Activated CD4-positive, alpha-beta memory T cell treated with anti-CD3 and anti-CD28 coated beads, Interleukin-2, amount 10 ng/mL, durations not matched to agents 7 days and 5 days (primary cell): ENCODE data around the gene ITGBL1. TPM values are rescaled to one million over a fixed set of nuclear protein-coding genes. Genes with fewer than 3 reads are reported as not detected.

Experiments used
- CTCF ChIA-PET: fragments of 350-600 bp; sonication (Branson Sonifier 250); formaldehyde crosslinking; loops from one replicate; lab custom pipeline; 2021; ENCODE audit warnings: antibody characterized with exemption, inconsistent platforms; lab: Charles Lee
- POLR2A ChIA-PET: fragments of 350-600 bp; sonication (Branson Sonifier 250); formaldehyde crosslinking; loops from one replicate; lab custom pipeline; 2021; ENCODE audit warnings: antibody characterized with exemption; lab: Charles Lee
- DNase-seq: peaks from one replicate; pipeline ENCODE4 v3.0.0-alpha.2; 2020
- H3K27ac Mint-ChIP-seq: one replicate; pipeline ENCODE4 v1.8.0; 2021; ENCODE audit warnings: mild to moderate bottlenecking, mixed read lengths
- H3K27me3 Mint-ChIP-seq: one replicate; pipeline ENCODE4 v1.8.0; 2021; ENCODE audit warnings: mixed read lengths
- H3K36me3 Mint-ChIP-seq: one replicate; pipeline ENCODE4 v1.8.0; 2021; ENCODE audit warnings: low read depth, mixed read lengths
- H3K4me1 Mint-ChIP-seq: one replicate; pipeline ENCODE4 v1.8.0; 2021; ENCODE audit warnings: mixed read lengths
- H3K4me3 Mint-ChIP-seq: one replicate; pipeline ENCODE4 v1.8.0; 2021; ENCODE audit warnings: mild to moderate bottlenecking, mixed read lengths
- H3K9me3 Mint-ChIP-seq: one replicate; pipeline ENCODE4 v1.8.0; 2021; ENCODE audit warnings: mixed read lengths
- total RNA-seq, 2 experiments: library from RNA; stranded (reverse); gene quantifications; one replicate each; pipeline ENCODE4 v1.2.3, GENCODE V29; 2021

The ITGBL1 gene
- total RNA-seq, 2 experiments from 2014 or later = not detected

DNA sequence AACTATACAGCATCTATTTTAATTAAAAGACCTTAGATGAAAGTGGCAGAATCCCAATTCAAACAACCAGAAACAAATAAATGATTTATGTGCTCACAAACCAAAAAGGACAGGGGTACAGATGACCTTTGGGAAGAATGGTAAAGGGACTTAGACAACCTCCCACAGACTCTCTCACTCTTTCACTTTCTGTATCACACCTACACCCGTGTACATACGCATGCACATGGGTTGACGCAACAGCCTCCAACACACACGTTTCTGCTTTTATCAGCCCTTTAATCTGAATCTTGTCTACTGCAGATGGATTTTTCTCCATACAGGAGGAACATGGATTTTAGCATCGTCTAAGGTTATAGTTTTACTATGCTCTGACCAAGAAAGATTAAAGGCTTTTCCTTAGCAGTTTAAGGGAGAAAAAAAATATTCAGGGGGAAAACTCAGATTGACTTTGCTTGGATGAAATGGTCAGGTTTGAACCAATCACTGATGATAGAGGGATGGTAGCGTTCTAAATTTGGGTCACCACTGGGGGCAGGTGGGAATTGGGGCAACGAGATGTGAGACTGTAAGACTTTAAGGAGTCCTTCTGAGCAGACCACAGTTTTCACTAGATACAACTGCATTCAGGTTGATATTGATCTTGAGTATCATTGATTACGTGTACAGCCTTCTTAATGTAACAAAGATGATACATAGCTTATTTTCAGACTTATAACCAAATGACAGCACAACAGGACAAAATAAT lies 166.1 kb downstream of the ITGBL1 start:
- Mint-ChIP-seq H3K4me1 (peaks cover 9% of the 10 kb centered on the region), H3K27ac (no peak overlapping the region)

DNA sequence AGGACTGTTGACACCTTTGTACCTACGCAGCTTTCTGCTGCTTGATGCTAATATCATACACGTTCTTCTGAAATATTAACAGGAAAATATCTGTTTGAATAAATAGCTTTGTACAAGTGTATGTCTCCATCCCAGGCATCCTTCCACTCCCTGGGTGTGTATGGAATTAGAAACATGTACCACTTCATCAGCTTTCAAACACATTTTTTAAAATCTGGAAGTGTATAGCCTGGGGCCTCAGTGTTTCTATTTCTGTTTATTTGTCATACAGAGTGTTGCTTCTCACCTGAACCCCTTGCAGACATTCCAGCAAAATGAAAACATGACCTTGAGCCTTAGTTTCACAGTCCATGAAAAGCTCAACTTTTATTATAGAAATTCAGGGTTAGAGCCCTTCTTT lies 168.6 kb downstream of the ITGBL1 start:
- ChIA-PET POLR2A (no interaction called here), CTCF (no interaction called here)
- peaks cover 27% of the 10 kb centered on the region for H3K4me1 Mint-ChIP-seq
- H3K4me3 Mint-ChIP-seq = no peak overlapping the region
- DNase-seq = no peak
- H3K36me3 Mint-ChIP-seq = no peaks in the 10 kb centered on the region
- no peak overlapping the region for H3K27ac Mint-ChIP-seq
- H3K9me3 Mint-ChIP-seq = no peaks in the 10 kb centered on the region
- H3K27me3 Mint-ChIP-seq = peaks cover 3% of the 10 kb centered on the region

More for the DNA sequence above, 166.1 kb downstream of the ITGBL1 start:
- ChIA-PET CTCF (no interaction called here), POLR2A (no interaction called here)
- Mint-ChIP-seq H3K4me3 (no peak overlapping the region), H3K27me3 (peaks cover 3% of the 10 kb centered on the region), H3K36me3 (no peaks in the 10 kb centered on the region), H3K9me3 (no peaks in the 10 kb centered on the region)
- DNase-seq = peak; percentile 19

DNA sequence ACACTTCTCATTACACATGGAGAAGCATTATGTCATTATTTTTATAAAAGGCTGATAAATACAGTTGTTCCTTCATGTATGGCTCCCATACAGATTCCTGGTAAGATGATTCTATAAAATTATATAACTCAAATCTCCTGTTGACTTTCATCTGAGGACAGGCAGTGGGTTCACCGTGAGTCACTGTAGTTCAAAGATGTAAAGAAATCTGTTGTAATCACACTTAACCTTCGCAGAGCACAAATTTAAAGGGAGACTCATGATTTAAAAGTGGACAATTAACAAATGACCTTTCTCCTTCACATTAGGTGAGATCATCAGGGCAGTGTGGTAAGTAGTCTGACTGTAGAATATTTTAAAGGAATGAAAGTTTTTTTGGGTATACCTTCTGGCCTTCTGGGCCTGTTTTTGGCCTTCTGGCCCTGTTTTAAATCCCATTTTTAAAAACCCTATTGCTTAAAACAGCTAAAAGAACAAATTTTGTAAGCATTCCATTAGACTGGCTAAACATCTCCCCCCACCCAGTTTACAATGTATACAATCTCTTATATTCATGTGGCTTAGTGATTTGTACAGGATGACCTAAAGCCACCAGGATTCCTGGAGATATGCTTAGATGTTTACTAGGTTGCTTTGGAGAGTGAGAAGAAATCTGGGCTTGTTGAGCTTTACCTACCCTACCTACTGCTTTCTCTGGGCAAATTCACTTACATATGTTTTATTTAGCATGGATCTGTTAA lies 171.2 kb downstream of the ITGBL1 start:
- no peaks in the 10 kb centered on the region for H3K9me3 Mint-ChIP-seq
- H3K27ac Mint-ChIP-seq = no peak overlapping the region
- peaks cover 37% of the 10 kb centered on the region for H3K4me1 Mint-ChIP-seq
- ChIA-PET CTCF (no interaction called here), POLR2A (no interaction called here)
- DNase-seq = no peak
- no peak overlapping the region for H3K4me3 Mint-ChIP-seq
- H3K27me3 Mint-ChIP-seq = peaks cover 3% of the 10 kb centered on the region
- no peaks in the 10 kb centered on the region for H3K36me3 Mint-ChIP-seq

DNA sequence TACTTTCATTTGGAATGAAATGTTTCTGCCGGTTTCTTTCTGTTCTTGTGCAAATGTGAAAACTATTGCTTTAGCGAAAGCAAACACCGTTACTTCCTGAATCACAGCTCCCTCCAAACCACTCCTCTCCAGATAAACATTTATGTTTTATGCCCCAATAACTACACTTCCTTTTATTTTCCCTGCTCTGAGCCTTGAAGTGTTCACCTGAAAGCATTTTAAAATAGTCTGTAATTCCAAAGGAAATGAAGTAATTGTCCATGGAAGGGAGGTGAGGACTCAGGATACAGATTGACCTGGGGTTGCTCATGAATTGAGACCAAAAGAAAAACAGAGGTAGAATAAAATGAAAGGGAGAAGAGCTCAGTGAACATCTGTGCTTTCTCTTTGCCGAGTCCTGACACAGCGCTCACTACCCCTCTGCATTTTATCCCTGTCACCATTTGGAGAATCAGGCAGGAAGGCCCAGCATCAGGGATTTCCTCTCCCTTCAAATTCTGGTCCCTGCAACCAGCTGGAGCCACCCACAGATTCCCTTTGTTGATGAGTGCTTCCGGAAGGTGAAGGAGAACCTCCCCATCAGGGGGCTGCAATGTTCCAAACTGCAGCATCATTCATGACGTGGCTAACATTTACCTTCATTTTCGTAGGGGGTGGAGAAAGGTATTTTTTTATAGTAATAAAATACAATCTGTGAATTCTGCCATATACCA lies 171.9 kb downstream of the ITGBL1 start:
- CTCF ChIA-PET = no interaction called here
- Mint-ChIP-seq H3K27me3 (peaks cover 3% of the 10 kb centered on the region), H3K36me3 (no peaks in the 10 kb centered on the region), H3K4me3 (no peak overlapping the region), H3K9me3 (no peaks in the 10 kb centered on the region), H3K4me1 (peaks cover 34% of the 10 kb centered on the region), H3K27ac (no peak overlapping the region)
- POLR2A ChIA-PET = interaction anchor here (0.6 kb wide), 1 partner anchor 1554 kb away, joined by 3 read pairs; no protein-coding TSS in a partner anchor
- no peak for DNase-seq

DNA sequence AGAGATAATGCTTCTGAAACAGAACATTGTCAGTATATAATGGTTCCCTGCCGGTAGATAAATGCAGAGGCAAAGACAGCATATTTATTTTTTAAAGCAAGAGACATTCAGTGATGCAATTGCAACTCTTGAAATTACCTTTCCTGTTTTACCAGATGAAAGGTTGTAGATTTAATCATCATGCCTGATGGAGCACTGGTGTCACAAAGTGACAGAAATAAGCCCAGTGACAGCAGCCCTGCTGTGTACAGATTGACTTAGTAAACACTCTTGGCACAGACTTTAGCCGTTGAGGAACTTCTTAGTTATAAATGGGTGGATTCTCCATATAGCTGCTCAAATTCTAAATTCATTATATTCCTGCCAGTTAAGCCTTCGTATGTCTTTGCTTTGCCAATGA lies 172.5 kb downstream of the ITGBL1 start:
- ChIA-PET POLR2A (interaction anchor here (0.6 kb wide), 1 partner anchor 160 kb away, joined by 3 read pairs; no protein-coding TSS in a partner anchor), CTCF (no interaction called here)
- Mint-ChIP-seq H3K27me3 (peaks cover 3% of the 10 kb centered on the region), H3K36me3 (no peaks in the 10 kb centered on the region), H3K9me3 (no peaks in the 10 kb centered on the region), H3K27ac (no peak overlapping the region), H3K4me3 (no peak overlapping the region), H3K4me1 (peaks cover 34% of the 10 kb centered on the region)
- no peak for DNase-seq

DNA sequence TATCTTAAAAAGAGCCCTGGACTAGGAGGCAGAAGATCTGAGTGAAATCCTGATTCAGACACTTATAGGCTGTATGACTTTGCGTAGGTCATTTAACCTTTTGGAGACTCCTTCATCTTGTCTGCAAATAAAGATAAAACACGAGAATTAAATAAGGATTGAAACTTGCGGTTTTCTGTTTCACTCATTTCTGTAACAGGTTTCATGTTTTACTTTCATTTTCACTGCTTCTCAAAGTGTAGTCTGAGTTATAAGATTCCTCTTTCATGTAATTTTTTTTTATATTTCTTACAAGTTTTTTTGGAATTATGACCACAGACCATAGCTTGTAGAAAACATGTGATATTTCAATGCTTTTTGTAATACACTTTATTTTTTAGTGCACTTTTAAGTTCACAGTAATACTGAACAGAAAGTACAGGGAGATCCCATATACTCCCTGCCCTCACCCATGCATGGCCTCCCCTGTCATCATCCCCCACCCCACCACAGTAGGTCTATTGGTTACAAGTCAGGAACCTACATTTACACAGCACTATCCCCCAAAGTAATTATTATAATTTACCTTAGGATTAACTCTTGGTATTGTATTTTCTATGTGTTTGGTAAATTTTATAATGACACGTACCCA lies 174.6 kb downstream of the ITGBL1 start:
- peaks cover 9% of the 10 kb centered on the region for H3K27me3 Mint-ChIP-seq
- no peaks in the 10 kb centered on the region for H3K9me3 Mint-ChIP-seq
- peak overlapping the region; percentile 13 for H3K27ac Mint-ChIP-seq
- DNase-seq = peak; percentile 22
- H3K4me1 Mint-ChIP-seq = peaks cover 34% of the 10 kb centered on the region
- peak overlapping the region; percentile 43 for H3K4me3 Mint-ChIP-seq
- ChIA-PET CTCF (no interaction called here), POLR2A (no interaction called here)
- H3K36me3 Mint-ChIP-seq = no peaks in the 10 kb centered on the region

DNA sequence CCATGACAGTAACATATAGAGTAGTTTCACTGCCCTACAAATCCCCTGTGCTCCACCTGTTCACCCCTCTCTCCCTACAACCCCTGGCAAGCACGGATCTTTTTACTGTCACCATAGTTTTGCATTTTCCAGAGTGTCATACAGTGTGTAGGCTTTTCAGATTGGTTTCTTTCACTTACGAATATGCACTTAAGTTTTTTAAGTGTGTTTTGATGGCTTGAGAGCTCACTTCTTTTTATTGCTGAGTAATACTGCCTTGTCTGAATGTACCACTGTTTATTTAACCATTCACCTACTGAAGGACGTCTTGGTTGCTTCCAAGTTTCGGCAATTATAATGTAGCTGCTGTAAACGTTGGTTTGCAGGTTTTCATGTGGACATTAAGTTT lies 175.1 kb downstream of the ITGBL1 start:
- DNase-seq = no peak
- Mint-ChIP-seq H3K27ac (peak overlapping the region; percentile 13), H3K4me3 (peak overlapping the region; percentile 43), H3K4me1 (peaks cover 34% of the 10 kb centered on the region), H3K36me3 (no peaks in the 10 kb centered on the region), H3K27me3 (peaks cover 9% of the 10 kb centered on the region), H3K9me3 (no peaks in the 10 kb centered on the region)
- ChIA-PET POLR2A (no interaction called here), CTCF (no interaction called here)

DNA sequence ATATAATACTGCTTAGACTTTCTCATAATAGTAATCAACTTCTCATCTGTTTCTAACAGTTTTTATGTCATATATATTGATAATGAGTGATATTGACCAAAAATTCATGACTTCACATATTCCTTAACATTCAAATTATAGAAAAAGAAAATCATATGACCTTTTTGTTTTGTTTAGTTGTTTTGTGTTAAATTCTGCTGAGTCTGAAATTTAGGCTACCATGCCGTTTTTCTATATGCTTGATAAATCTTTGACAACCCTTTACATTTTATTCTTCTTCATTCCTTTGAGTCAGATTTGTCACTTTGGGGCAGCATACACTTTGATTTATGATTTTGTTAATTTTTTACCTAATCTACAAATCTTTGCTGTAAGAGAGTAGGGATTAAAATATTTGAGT lies 176.4 kb downstream of the ITGBL1 start:
- no peak overlapping the region for H3K4me3 Mint-ChIP-seq
- no peaks in the 10 kb centered on the region for H3K9me3 Mint-ChIP-seq
- H3K4me1 Mint-ChIP-seq = peaks cover 31% of the 10 kb centered on the region
- no peak overlapping the region for H3K27ac Mint-ChIP-seq
- ChIA-PET POLR2A (no interaction called here), CTCF (no interaction called here)
- peaks cover 12% of the 10 kb centered on the region for H3K27me3 Mint-ChIP-seq
- H3K36me3 Mint-ChIP-seq = no peaks in the 10 kb centered on the region
- no peak for DNase-seq

DNA sequence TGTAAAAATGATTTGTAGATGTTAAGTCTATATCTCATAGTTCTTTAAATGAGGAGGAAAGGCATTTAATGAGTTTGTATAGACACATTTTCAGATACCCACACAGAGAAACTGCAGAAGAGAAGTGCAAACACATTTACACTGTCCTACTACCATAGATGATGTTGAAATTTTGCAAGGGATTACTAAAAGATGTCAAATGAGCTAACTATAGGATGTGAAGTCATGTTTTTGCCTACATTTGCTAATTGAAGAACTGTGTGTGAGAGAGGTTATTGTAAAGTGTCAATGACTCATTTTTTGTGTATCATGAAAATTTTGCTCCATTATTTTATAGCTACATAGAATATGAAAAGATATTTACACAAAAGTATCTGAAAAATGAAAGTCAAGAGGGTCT lies 178.9 kb downstream of the ITGBL1 start:
- no peak for DNase-seq
- CTCF ChIA-PET = interaction anchor here (1.2 kb wide), 1 partner anchor 115 kb away, joined by 3 read pairs; no protein-coding TSS in a partner anchor
- no peak overlapping the region for H3K27ac Mint-ChIP-seq
- no peaks in the 10 kb centered on the region for H3K9me3 Mint-ChIP-seq
- POLR2A ChIA-PET = no interaction called here
- H3K4me1 Mint-ChIP-seq = peaks cover 12% of the 10 kb centered on the region
- no peaks in the 10 kb centered on the region for H3K36me3 Mint-ChIP-seq
- no peak overlapping the region for H3K4me3 Mint-ChIP-seq
- peaks cover 13% of the 10 kb centered on the region for H3K27me3 Mint-ChIP-seq

DNA sequence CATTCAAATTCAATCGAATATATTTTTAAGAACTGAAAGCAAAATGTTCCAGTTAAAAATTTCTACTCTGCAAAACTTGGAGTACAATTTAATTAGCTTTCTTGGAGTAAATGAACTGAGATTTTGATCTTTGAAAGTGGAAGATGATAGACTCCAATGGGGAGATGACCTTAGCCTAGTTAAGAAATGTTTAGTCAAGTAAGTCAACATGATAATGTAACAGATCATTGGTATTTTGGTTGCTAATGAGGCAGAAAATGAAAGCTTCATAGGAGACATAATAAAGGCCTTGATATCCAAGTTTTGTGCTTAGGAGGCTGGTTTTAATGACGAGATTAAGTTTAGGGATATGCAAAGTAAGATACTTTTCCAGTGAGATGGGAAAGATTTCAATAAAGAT lies 181.7 kb downstream of the ITGBL1 start:
- ChIA-PET CTCF (no interaction called here), POLR2A (no interaction called here)
- DNase-seq = no peak
- no peaks in the 10 kb centered on the region for H3K9me3 Mint-ChIP-seq
- peaks cover 13% of the 10 kb centered on the region for H3K27me3 Mint-ChIP-seq
- H3K27ac Mint-ChIP-seq = no peak overlapping the region
- no peaks in the 10 kb centered on the region for H3K4me1 Mint-ChIP-seq
- no peak overlapping the region for H3K4me3 Mint-ChIP-seq
- H3K36me3 Mint-ChIP-seq = no peaks in the 10 kb centered on the region

DNA sequence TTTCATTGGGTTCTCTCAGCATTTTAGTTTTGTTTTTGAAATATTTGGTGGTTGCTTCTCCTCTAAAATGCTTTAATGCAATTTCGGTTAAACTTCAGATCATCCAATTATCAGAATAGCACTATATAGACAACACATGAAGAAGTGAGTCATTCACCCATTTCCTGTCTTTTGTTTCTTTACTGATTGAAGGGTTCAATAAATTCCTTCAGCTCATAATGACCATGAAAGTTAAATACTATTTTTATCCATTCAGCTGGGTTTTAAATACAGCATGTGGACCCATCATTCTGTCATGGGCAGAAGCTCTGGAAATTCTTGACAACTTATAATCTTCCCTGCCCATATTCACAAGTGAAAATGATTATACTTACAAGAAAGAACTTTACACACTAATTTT lies 187.2 kb downstream of the ITGBL1 start:
- POLR2A ChIA-PET = no interaction called here
- DNase-seq = no peak
- Mint-ChIP-seq H3K36me3 (no peaks in the 10 kb centered on the region), H3K9me3 (no peaks in the 10 kb centered on the region), H3K4me1 (peaks cover 2% of the 10 kb centered on the region), H3K27ac (no peak overlapping the region), H3K27me3 (peaks cover 1% of the 10 kb centered on the region), H3K4me3 (no peak overlapping the region)
- CTCF ChIA-PET = no interaction called here

DNA sequence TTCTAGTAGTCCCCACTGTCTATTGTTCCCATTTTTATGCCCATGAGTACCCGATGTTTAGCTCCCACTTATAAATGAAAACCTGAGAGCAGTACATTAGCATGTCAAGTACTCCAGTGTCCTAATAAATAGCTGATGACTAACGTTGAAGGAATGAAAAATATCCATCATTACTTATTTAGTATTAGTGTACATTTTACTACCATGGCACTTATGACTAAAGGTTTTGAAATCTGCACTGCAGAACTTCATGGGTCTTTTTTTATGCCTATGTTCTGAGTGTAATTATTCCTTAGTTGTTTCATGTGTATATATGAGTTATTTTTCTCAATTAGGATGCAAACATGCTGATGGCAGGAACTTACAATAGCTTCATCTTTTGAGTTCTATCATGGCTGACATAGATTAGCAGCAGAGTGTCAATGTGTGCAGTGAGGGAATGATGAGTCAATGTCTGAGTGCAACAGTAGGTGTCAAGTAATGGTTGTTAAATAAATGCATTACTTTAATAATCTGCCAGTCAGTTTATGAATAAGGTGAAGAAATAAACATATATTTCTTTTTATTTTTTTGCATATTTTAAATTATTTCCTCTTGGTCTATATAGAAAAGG lies 188.4 kb downstream of the ITGBL1 start:
- POLR2A ChIA-PET = no interaction called here
- Mint-ChIP-seq H3K4me1 (peaks cover 2% of the 10 kb centered on the region), H3K27me3 (peaks cover 1% of the 10 kb centered on the region), H3K36me3 (no peaks in the 10 kb centered on the region), H3K27ac (no peak overlapping the region), H3K4me3 (no peak overlapping the region), H3K9me3 (no peaks in the 10 kb centered on the region)
- CTCF ChIA-PET = no interaction called here
- no peak for DNase-seq
